ENCODE measurements around the gene AP4B1.
"Not testable (repeated sequence)": the region's sequence is repeated elsewhere in the genome, so short reads cannot be mapped to it uniquely, and the experiment has no call there.

AP4B1 gene

DNA sequence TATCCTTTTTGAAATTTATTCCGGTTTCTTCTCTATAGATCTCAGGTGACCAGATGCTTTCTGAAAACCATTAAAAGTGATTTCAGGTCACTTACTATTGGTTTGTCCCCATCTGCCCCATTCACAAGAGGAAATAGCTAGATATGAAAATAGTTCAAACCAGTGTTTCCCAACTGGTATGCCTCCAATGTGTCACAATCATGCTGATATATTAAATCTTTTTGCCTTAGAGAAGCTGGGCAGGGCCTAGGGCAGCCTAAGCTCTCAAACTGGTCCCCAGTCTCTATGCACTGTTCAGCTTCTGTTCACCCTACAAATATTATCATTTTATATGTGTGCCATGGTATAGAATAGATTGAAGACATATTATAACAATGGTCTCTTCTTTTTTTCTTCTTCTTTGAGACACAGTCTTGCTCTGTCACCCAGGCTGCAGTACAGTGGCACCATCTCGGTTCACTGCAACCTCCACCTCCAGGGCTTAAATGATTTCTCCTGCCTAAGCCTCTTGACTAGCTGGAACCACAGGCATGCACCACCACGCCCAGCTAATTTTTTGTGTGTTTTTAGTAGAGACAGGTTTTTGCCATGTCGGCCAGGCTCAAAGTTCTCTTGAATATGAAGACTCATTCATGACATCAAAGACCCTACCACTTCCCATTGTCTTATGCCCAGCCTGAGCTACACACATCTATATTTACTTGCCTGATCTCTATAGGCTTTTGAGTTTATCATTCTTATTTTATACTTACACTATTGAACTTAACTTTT is 48.8 kb downstream of the AP4B1 start:
- DNase-seq, result no peak

DNA sequence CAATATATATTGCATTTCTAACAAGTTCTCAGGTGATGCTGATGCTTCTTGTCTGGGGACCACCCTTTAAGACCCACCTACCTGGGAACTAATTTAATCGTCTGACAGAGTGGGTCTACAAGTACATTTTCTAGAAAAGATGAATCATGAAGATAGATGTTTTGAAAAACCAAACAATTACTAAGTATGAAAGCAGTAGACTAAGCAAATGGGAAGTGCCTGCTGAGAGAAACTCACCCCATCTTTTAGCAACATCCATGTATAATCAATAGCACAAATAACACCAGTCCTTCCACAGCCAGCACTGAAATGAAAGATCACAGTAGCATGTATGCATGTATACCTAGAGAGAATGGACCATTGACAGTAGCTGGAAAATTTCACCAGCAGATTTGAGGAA is 50.4 kb downstream of the AP4B1 start:
- no peak for DNase-seq

DNA sequence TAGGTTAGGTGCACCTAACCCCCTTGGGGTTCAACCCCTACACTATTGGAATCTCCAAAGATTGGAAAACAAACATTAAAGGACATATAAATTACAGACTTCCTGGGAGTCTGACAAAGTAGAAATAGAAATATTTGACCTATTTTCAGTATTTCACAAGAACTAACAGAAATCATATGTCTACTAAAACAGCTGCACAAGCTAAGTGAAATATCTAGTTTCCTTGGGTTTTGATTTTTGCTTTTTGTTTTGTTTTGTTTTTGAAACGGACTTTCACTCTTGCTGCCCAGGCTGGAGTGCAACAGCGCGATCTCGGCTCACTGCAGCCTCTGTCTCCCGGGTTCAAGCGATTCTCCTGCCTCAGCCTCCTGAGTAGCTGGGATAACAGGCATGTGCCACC is 51.9 kb downstream of the AP4B1 start:
- not testable (repeated sequence) for DNase-seq

DNA sequence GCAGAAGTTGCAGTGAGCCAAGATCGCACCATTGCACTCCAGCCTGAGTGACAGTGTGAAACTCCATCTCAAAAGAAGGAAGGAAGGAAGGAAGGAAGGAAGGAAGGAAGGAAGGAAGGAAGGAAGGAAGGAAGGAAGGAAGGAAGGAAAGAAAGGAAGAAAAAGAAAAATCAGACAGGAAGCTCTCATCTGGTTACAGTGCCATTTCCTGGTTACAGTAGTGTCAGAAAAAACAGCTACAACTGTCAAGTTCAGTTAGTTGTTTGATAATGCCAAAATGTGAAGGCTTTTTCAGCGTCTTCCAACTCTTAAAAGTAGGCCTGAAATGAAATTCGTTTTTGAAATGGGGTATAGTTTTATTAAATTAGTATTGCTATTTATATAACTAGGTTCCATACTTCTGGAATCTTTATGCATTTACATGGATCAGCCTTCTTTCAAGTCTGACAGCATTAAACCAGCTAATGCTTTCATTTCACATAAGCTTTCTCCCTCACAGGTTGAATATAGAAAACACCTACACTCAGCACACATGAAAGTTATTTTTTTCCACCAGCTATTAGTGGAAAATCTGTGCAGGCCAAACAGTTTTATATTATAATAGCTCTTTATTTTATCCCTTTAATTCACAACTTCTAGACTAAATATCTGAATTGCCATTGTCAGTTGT is 54.3 kb downstream of the AP4B1 start:
- DNase-seq, result no peak

DNA sequence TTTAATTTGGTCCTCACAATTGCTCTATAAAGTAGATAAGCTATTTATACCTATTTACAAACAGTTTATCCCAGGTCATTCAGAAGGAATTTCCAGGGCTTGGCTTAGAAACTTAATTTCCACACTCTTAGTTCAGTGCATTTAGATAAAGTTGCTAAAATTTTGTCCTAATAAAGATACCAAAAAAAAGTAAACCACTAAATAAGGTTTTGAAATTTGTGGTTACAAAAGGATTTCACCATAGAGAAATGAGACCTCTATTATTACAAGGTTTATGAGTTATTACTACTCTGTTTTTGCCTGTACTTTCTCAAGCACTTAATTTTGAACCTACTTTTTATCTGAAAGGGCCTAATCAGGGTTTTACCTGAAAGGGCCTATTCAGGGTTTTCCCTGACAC is 55.5 kb downstream of the AP4B1 start:
- DNase-seq, result no peak

DNA sequence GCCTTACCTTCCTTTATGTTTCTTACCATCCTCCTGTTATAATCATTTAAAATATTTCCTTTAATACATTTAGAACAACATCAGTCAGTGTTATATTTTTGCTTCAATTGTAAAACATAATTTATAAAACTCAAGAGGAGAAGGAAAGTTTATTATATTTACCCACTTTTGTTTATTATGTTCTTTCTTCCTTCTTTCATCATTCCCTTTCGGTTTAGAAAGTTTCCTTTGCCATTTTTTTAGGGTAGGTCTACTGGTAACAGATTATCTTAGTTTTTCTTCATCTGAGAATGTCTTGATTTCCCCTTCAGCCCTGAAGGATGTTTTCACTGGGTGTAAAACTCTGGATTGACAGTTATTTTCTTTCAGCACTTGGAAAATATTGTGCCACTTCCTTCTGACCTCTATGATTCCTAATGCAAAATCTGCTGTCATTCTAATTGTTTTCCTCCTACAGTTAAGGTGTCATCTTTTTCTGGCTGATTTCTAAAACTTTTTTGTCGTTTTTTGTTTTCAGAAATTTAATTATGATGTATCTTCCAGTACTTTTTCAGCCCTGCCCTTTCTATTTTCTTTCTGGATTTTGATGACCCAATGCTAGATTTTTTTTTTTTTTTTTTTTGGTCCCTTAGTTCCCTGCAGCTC is 58.1 kb downstream of the AP4B1 start:
- no peak for DNase-seq

Measured in amniotic stem cell (primary cell).